ENCODE results near the gene FCHSD2. TPM values are rescaled to one million over a fixed set of nuclear protein-coding genes. Genes with fewer than 3 reads are reported as not detected.

Gene FCHSD2
- polyA plus RNA-seq, 4 donors, result 2.0 to 25.1 (median 7.9) TPM

GRCh38 chr11:73186294-73186850 is 44.3 kb upstream of the FCHSD2 start:
- H3K36me3 ChIP-seq (ENCODE audit: control insufficient read depth in 3 of 3, insufficient read depth in 2 of 3, low read depth in 1 of 3, low read length in 3 of 3), result no peaks in the 10 kb centered on the region
- 69 to 76% (median 71%) methylated on average over 10 of the region's 10 CpGs for WGBS, 3 donors
- no peaks in the 10 kb centered on the region for H3K9me3 ChIP-seq (ENCODE audit: control insufficient read depth in 2 of 2, insufficient read depth in 1 of 2, low read depth in 1 of 2, low read length in 1 of 2)
- FAIRE-seq, result no peak
- no peak overlapping the region for H3K27ac ChIP-seq (ENCODE audit: low read depth in 1 of 3, low read length in 2 of 3)
- H3K4me3 ChIP-seq (ENCODE audit: low read depth in 1 of 3, low read length in 3 of 3), result no peak overlapping the region
- H3K27me3 ChIP-seq (ENCODE audit: control insufficient read depth in 3 of 3, insufficient read depth in 3 of 3, low read length in 3 of 3), result peaks cover 0 to 4% (median 0%) of the 10 kb centered on the region in 3 donors
- H3K4me1 ChIP-seq (ENCODE audit: control insufficient read depth in 3 of 3, insufficient read depth in 2 of 3, low read depth in 1 of 3, low read length in 2 of 3), result peaks cover 0 to 9% (median 5%) of the 10 kb centered on the region in 3 donors
- DNase-seq, result no peak

- Histone ChIP-seq H3K4me3 (ENCODE audit: low read depth in 1 of 3, low read length in 3 of 3) (no peak overlapping the region), H3K9me3 (ENCODE audit: control insufficient read depth in 2 of 2, insufficient read depth in 1 of 2, low read depth in 1 of 2, low read length in 1 of 2) (no peaks in the 10 kb centered on the region), H3K27me3 (ENCODE audit: control insufficient read depth in 3 of 3, insufficient read depth in 3 of 3, low read length in 3 of 3) (peaks cover 0 to 4% (median 0%) of the 10 kb centered on the region in 3 donors), H3K27ac (ENCODE audit: low read depth in 1 of 3, low read length in 2 of 3) (no peak overlapping the region), H3K36me3 (ENCODE audit: control insufficient read depth in 3 of 3, insufficient read depth in 2 of 3, low read depth in 1 of 3, low read length in 3 of 3) (no peaks in the 10 kb centered on the region), H3K4me1 (ENCODE audit: control insufficient read depth in 3 of 3, insufficient read depth in 2 of 3, low read depth in 1 of 3, low read length in 2 of 3) (peaks cover 0 to 9% (median 5%) of the 10 kb centered on the region in 3 donors)
- FAIRE-seq (no peak), DNase-seq (no peak)
- WGBS, 3 donors, result 68 to 72% (median 71%) methylated on average over 13 of the region's 13 CpGs
These were observed 43.7 kb upstream of the FCHSD2 start for GRCh38 chr11:73185680-73186293.

GRCh38 chr11:73184953-73185671 is 43.0 kb upstream of the FCHSD2 start:
- Histone ChIP-seq H3K27me3 (ENCODE audit: control insufficient read depth in 3 of 3, insufficient read depth in 3 of 3, low read length in 3 of 3) (peaks cover 0 to 4% (median 0%) of the 10 kb centered on the region in 3 donors), H3K27ac (ENCODE audit: low read depth in 1 of 3, low read length in 2 of 3) (no peak overlapping the region), H3K4me3 (ENCODE audit: low read depth in 1 of 3, low read length in 3 of 3) (no peak overlapping the region), H3K4me1 (ENCODE audit: control insufficient read depth in 3 of 3, insufficient read depth in 2 of 3, low read depth in 1 of 3, low read length in 2 of 3) (peaks cover 0 to 9% (median 5%) of the 10 kb centered on the region in 3 donors), H3K9me3 (ENCODE audit: control insufficient read depth in 2 of 2, insufficient read depth in 1 of 2, low read depth in 1 of 2, low read length in 1 of 2) (no peaks in the 10 kb centered on the region), H3K36me3 (ENCODE audit: control insufficient read depth in 3 of 3, insufficient read depth in 2 of 3, low read depth in 1 of 3, low read length in 3 of 3) (no peaks in the 10 kb centered on the region)
- 30 to 38% (median 35%) methylated on average over 18 of the region's 18 CpGs for WGBS, 3 donors
- peak; percentile 74 to 77 for DNase-seq
- no peak for FAIRE-seq

DNA sequence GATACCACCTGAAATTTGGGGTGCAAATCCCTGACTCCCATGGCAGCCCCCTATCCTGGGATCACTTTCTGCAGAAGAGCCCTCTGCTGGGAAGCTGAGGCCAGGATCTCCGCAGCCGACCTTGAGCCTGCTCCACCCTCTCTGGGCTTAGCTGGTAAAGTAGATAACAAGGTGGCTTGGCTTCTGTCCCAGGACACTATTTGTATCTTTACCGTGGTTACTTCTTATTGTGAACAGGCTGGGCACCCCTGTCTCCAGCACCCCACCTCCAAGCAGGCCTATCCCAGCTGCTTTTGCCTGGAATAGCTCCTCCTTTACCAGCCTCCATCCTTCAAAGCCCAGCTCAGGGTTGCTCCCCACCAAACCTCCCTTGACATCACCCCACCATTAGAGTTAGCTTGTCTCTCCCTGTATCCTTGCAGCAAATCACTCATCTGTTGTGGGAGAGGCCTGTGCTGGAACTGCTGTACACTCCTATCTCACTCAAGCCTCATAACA is 40.8 kb upstream of the FCHSD2 start:
- Histone ChIP-seq H3K27me3 (ENCODE audit: control insufficient read depth in 3 of 3, insufficient read depth in 3 of 3, low read length in 3 of 3) (peaks cover 0 to 4% (median 0%) of the 10 kb centered on the region in 3 donors), H3K9me3 (ENCODE audit: control insufficient read depth in 2 of 2, insufficient read depth in 1 of 2, low read depth in 1 of 2, low read length in 1 of 2) (no peaks in the 10 kb centered on the region), H3K4me3 (ENCODE audit: low read depth in 1 of 3, low read length in 3 of 3) (no peak overlapping the region), H3K36me3 (ENCODE audit: control insufficient read depth in 3 of 3, insufficient read depth in 2 of 3, low read depth in 1 of 3, low read length in 3 of 3) (no peaks in the 10 kb centered on the region), H3K4me1 (ENCODE audit: control insufficient read depth in 3 of 3, insufficient read depth in 2 of 3, low read depth in 1 of 3, low read length in 2 of 3) (peaks cover 0 to 9% (median 5%) of the 10 kb centered on the region in 3 donors), H3K27ac (ENCODE audit: low read depth in 1 of 3, low read length in 2 of 3) (peak overlapping the region in 2 of 3 donors; percentile 18 to 57)
- 15 to 52% (median 24%) methylated on average over 3 of the region's 3 CpGs for WGBS, 3 donors
- DNase-seq, result peak; percentile 70 to 92
- no peak for FAIRE-seq

DNA sequence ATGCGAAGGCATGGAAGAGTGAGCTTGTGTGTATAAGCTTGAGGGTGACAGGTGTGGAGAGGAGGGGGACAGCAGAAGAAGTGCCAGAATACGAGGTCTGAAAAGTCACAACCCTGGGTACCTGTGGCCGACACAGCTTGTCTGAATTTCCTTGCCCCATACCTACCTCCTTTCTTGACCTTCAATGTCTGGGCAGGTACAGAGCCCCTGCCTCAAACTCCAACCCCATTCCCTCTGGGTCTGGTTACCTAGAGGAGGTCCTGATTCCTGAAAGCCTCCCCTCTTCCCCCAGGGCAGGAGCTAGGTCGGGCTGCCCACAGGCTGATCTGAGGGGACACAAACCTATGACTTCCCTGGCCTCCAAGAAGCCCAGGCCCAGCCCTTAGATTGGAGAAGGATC is 36.6 kb upstream of the FCHSD2 start:
- Histone ChIP-seq H3K27me3 (ENCODE audit: control insufficient read depth in 3 of 3, insufficient read depth in 3 of 3, low read length in 3 of 3) (no peaks in the 10 kb centered on the region), H3K4me1 (ENCODE audit: control insufficient read depth in 3 of 3, insufficient read depth in 2 of 3, low read depth in 1 of 3, low read length in 2 of 3) (peaks cover 0 to 26% (median 5%) of the 10 kb centered on the region in 3 donors), H3K9me3 (ENCODE audit: control insufficient read depth in 2 of 2, insufficient read depth in 1 of 2, low read depth in 1 of 2, low read length in 1 of 2) (no peaks in the 10 kb centered on the region), H3K4me3 (ENCODE audit: low read depth in 1 of 3, low read length in 3 of 3) (no peak overlapping the region), H3K27ac (ENCODE audit: low read depth in 1 of 3, low read length in 2 of 3) (no peak overlapping the region), H3K36me3 (ENCODE audit: control insufficient read depth in 3 of 3, insufficient read depth in 2 of 3, low read depth in 1 of 3, low read length in 3 of 3) (no peaks in the 10 kb centered on the region)
- no peak for DNase-seq
- WGBS, 3 donors, result 83 to 92% (median 89%) methylated on average over 4 of the region's 4 CpGs
- no peak for FAIRE-seq

DNA sequence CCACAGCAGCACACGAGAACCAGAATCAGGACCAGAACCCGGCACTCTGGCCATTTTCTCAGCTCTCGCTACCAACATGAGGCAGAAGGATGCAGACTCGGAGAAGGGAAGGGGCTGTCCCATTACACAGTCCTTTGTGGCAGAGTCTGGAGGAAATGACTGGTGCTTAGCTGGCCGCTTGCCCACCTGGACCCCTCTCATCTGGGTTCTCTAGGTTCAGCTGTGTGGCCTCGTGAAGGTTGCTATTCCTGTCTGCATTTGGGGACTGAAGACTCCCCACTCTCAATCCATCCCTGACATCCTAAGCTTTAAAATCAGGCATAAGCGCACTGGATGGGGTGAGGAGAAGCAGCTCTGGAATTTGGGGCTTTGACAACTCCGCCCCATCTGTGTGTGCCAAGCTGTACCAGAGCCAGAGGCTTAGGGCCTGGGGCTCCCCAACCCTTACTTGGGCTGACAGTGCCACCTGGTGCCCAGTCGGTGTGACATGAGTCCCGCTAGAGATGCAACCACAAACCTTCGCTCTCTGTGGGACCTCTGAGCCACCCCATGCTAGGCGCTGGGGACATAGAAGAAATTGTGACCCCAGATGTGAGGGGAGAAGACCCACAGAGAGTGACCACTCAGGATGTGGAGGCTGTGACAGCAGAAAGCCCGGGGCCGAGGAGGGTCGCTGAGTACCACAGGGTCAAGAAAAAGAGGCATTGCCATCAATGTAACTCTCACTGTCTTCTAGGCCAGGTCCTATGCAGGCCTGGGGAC is 35.8 kb upstream of the FCHSD2 start:
- Histone ChIP-seq H3K36me3 (ENCODE audit: control insufficient read depth in 3 of 3, insufficient read depth in 2 of 3, low read depth in 1 of 3, low read length in 3 of 3) (no peaks in the 10 kb centered on the region), H3K4me3 (ENCODE audit: low read depth in 1 of 3, low read length in 3 of 3) (no peak overlapping the region), H3K9me3 (ENCODE audit: control insufficient read depth in 2 of 2, insufficient read depth in 1 of 2, low read depth in 1 of 2, low read length in 1 of 2) (no peaks in the 10 kb centered on the region), H3K4me1 (ENCODE audit: control insufficient read depth in 3 of 3, insufficient read depth in 2 of 3, low read depth in 1 of 3, low read length in 2 of 3) (peaks cover 0 to 29% (median 0%) of the 10 kb centered on the region in 3 donors), H3K27me3 (ENCODE audit: control insufficient read depth in 3 of 3, insufficient read depth in 3 of 3, low read length in 3 of 3) (no peaks in the 10 kb centered on the region), H3K27ac (ENCODE audit: low read depth in 1 of 3, low read length in 2 of 3) (peak overlapping the region in 1 of 3 donors; percentile 18)
- WGBS, 3 donors, result 42 to 46% (median 45%) methylated on average over 15 of the region's 15 CpGs
- no peak for FAIRE-seq
- DNase-seq, result peak; percentile 77 to 79

GRCh38 chr11:73177380-73177777 is 35.3 kb upstream of the FCHSD2 start:
- WGBS, 3 donors, result 25 to 45% (median 38%) methylated on average over 3 of the region's 3 CpGs
- Histone ChIP-seq H3K9me3 (ENCODE audit: control insufficient read depth in 2 of 2, insufficient read depth in 1 of 2, low read depth in 1 of 2, low read length in 1 of 2) (no peaks in the 10 kb centered on the region), H3K4me1 (ENCODE audit: control insufficient read depth in 3 of 3, insufficient read depth in 2 of 3, low read depth in 1 of 3, low read length in 2 of 3) (peaks cover 0 to 29% (median 0%) of the 10 kb centered on the region in 3 donors), H3K27me3 (ENCODE audit: control insufficient read depth in 3 of 3, insufficient read depth in 3 of 3, low read length in 3 of 3) (no peaks in the 10 kb centered on the region), H3K27ac (ENCODE audit: low read depth in 1 of 3, low read length in 2 of 3) (peak overlapping the region in 1 of 3 donors; percentile 18), H3K4me3 (ENCODE audit: low read depth in 1 of 3, low read length in 3 of 3) (no peak overlapping the region), H3K36me3 (ENCODE audit: control insufficient read depth in 3 of 3, insufficient read depth in 2 of 3, low read depth in 1 of 3, low read length in 3 of 3) (no peaks in the 10 kb centered on the region)
- no peak for DNase-seq
- FAIRE-seq, result no peak

- H3K27ac ChIP-seq (ENCODE audit: low read depth in 1 of 3, low read length in 2 of 3), result no peak overlapping the region
- no peak for FAIRE-seq
- no peaks in the 10 kb centered on the region for H3K9me3 ChIP-seq (ENCODE audit: control insufficient read depth in 2 of 2, insufficient read depth in 1 of 2, low read depth in 1 of 2, low read length in 1 of 2)
- no peak for DNase-seq
- H3K36me3 ChIP-seq (ENCODE audit: control insufficient read depth in 3 of 3, insufficient read depth in 2 of 3, low read depth in 1 of 3, low read length in 3 of 3), result no peaks in the 10 kb centered on the region
- no peak overlapping the region for H3K4me3 ChIP-seq (ENCODE audit: low read depth in 1 of 3, low read length in 3 of 3)
- 88 to 100% (median 92%) methylated on average over 1 of the region's 1 CpG for WGBS, 3 donors
- no peaks in the 10 kb centered on the region for H3K27me3 ChIP-seq (ENCODE audit: control insufficient read depth in 3 of 3, insufficient read depth in 3 of 3, low read length in 3 of 3)
- H3K4me1 ChIP-seq (ENCODE audit: control insufficient read depth in 3 of 3, insufficient read depth in 2 of 3, low read depth in 1 of 3, low read length in 2 of 3), result peaks cover 0 to 30% (median under 1%) of the 10 kb centered on the region in 3 donors
These were observed 34.7 kb upstream of the FCHSD2 start for GRCh38 chr11:73176874-73177155.
